Mucosa of gallbladder (tissue), 1 donor: ENCODE data around the gene SCN10A. TPM values are rescaled to one million over a fixed set of nuclear protein-coding genes. Genes with fewer than 3 reads are reported as not detected.

Experiments used
- DNase-seq: peaks from one replicate; pipeline ENCODE4 v3.0.0-alpha.2; 2020; ENCODE audit warnings: low spot score
- total RNA-seq: library from RNA; stranded (reverse); gene quantifications from one replicate; pipeline ENCODE4 v1.2.1, GENCODE V29; 2021
- donor health status: DM: no; HTN: no; CAD: no.

SCN10A gene
- total RNA-seq, 1 donor from 2014 or later = not detected

DNA sequence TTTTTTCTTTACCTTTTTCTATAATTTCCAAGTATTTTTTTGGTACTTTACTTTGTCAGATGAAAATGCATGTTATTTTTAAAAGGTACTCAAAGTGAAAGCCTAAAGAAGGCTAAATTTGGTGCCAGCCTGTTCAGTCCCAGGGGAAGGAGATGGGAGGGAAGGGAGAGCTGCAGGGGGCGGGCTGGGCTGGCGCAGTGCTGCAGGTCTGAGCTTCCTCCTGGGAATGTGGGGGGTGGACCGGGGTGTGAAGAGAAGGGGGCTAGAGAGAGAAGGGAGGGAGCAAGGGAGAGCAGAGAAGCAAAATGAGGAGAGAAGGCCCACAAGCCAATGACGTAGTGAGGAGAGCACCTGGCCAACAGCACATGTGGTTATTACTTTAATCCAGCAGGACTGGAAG is 95.6 kb downstream of the SCN10A start:
- DNase-seq = no peak

DNA sequence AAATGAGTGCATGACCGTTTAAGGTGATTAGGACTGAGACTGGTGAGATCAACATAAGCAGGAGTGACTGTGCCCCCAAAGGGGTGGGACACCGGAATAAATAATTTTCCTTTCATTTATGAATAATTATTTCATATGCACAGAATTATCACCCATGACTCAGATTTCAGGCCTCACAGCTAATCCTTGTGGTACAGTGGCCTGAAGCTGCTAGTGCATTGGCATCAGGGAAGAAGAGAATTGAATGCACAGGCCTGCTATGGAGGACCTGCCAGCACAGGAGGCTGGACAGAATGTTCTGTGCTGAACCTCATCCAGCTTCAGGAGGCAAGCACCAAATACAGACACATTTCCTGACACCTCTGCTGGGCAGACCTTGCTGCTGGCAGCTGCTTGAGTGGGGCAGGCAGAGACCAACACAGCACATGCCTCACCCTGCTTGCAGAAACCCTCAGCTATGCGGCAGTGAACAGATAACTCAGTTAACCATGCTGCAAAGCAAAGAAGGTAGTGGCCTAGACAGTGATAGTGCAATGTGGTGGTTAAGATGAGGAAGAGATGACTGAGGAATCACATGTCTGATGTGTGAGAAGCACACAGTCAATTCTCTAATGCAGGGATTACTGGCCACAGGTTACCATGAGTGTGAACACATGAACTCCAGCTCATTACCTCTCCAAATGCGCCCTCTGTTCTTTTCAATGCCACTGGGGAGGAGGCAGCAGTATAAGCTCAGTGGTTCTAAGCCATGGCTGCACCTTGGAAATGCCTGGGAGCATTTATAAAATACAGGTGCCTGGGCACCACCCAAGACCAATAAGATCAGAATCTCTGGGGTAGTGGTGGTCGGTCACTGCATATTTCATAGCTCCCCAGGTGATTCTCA is 98.4 kb downstream of the SCN10A start:
- DNase-seq = no peak

- DNase-seq = no peak
These were observed 102.9 kb downstream of the SCN10A start for GRCh38 chr3:38713121-38713520.

DNA sequence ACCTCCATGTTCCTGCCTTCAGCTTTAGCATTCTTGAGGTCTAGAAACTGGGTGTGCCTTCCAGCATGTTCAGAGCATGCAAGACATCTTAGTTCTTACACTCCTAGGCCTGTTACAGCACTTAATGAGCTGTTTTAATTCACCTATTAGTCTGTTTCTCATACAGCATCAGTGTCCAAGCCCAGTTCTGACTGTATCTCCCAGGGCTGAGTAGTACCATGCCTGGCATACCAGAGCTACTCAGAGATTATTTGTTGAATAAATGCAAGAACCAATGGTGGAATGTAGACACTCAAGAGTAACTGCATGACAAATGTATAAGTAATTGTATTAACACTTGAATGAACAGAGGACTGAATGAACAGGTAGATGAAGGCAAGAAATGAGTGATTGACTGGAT is 104.7 kb downstream of the SCN10A start:
- no peak for DNase-seq

GRCh38 chr3:38707730-38708129 is 108.3 kb downstream of the SCN10A start:
- DNase-seq = no peak

- DNase-seq = no peak
These were observed 109.1 kb downstream of the SCN10A start for GRCh38 chr3:38706961-38707360.

GRCh38 chr3:38702231-38702630 is 113.8 kb downstream of the SCN10A start:
- no peak for DNase-seq

- DNase-seq = no peak
These were observed 117.3 kb downstream of the SCN10A start for GRCh38 chr3:38698760-38699159.

- no peak for DNase-seq
These were observed 118.0 kb downstream of the SCN10A start for GRCh38 chr3:38698061-38698460.

DNA sequence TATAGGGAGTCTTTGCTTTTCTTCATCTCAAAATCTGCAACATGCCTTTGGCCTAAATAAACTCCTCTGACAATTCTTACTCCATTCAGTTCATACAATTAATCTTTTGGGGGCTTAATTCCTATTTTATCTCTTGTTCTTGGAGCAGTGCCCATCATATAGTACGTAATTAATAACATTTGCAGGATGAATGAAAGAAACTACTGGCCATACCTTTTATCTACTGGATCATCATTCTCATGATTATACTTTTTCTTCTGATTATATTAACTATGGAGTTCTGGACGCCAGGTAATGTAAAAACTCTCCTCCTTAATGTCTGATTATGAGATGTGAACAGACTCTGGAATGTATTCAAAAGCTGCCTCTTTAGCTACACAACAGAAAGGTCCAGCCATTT is 120.0 kb downstream of the SCN10A start:
- DNase-seq = no peak

DNA sequence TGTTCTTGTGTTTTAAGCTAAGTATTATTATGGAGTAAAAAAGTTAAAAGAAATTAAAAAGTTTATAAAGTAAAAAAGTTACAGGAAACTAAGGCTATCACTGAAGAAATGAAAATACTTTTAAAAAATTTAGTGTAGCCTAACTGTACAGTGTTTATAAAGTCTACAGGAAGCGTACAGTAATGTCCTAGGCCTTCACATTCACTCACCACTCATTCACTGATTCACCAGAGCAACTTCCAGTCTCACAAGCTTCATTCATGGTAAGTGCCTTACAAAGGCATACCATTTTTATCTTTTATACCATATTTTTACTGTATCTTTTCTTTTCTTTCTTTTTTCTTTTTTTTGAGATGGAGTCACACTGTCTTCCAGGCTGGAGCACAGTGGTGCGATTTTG is 125.8 kb downstream of the SCN10A start:
- DNase-seq = no peak

DNA sequence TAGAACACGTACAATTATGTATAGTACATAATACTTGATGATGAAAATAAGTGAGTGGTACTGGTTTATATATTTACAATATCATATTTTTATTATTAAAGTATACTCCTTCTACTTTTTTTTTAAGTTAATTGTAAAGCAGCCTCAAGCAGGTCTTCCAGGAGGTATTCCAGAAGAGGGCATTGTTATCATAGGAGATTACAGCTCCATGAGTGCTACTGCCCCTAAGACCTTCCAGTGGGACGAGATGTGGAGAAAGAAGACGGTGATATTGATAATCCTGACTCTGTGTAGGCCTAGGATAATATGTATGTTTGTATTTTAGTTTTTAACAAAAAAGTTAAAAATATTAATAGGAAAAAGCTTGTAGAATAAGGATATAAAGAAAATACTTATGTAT is 126.2 kb downstream of the SCN10A start:
- DNase-seq = no peak

GRCh38 chr3:38689346-38689745 is 126.7 kb downstream of the SCN10A start:
- DNase-seq = no peak

GRCh38 chr3:38687321-38687720 is 128.7 kb downstream of the SCN10A start:
- DNase-seq = no peak

DNA sequence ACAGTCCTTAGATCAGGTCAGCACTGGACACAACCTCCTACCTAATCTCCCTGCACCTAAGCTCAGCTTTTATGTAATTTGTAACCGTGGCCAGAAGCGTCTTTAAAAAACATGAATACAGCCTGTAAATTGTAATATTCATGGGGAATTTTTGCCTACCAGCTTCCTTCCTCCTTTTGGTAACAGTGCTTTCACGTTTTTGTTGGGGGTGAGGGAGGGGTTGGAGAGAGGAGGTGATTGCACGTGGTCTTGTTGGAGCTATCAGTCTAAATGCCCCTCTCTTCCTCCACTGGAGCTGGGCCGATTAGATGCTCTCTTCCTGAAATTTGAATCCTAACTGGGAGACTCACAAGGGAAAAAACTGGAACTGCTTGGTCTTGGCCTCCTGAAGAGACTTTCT is 131.5 kb downstream of the SCN10A start:
- DNase-seq = no peak

DNA sequence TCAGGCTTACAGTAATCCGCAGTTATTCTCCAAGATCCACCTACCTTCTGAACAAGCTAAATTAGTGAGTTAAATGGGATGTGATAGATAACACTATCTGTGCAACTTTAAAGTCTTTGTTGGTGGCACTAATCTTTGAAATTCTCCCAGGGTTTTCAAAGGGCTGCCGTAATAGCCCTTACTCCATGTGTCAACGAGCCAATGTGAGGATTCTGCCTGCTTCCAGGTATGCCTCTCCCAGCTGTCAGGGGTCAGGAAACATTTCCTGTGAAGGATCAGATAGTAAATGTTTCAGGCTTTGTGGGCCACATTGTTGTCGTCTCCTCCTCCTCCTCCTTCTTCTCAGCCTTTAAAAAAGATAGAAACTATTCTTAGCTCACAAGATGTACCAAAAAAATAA is 146.3 kb downstream of the SCN10A start:
- no peak for DNase-seq

DNA sequence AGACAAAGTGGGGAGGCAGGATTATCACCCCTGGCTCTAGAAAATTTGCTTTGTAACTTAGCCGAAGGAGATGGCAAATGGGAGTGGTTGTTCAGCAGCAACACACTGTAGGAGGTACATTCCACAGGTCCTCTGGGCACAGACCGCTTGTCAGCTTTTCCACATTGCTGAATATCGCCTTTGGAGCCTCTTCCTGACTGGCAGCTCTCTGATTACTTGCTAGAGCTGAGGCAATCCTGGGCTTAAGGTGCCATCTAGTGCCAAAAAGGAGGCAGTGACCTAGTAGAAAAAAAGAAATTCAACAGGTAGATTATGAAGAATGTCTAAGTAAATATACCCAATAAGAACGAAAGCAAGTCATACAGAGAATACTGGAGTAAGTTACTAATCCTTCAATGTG is 153.5 kb downstream of the SCN10A start:
- DNase-seq = no peak

- no peak for DNase-seq
These were observed 157.2 kb downstream of the SCN10A start for GRCh38 chr3:38658841-38659240.

GRCh38 chr3:38657369-38657768 is 158.6 kb downstream of the SCN10A start:
- DNase-seq = no peak

DNA sequence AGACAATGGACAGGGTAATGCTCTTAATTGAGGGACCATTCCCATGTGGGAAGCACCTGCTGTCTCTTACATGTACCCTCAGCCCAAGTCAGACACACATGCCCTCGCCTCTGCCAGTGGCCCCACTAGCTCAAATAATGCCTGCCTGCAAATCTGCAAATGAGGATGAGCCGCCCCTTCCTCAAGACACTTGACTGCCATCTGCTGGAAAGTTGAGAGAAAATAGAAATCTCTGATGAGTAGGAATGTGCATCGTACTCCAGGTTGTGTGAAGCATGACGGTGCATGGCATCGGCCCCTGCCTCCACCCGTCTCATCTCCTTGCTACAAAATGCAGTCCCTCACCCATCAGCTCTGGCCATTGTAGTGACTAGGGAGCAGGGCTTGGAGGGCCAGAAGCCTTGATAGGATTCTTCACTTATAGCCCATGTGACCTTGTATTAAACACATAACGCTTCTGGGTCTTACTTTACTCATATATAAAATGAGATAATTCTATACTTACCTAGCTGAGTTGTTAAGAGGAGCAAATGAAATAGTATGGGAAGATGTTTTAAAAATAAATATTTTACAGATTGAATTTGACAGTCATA is 160.2 kb downstream of the SCN10A start:
- no peak for DNase-seq

DNA sequence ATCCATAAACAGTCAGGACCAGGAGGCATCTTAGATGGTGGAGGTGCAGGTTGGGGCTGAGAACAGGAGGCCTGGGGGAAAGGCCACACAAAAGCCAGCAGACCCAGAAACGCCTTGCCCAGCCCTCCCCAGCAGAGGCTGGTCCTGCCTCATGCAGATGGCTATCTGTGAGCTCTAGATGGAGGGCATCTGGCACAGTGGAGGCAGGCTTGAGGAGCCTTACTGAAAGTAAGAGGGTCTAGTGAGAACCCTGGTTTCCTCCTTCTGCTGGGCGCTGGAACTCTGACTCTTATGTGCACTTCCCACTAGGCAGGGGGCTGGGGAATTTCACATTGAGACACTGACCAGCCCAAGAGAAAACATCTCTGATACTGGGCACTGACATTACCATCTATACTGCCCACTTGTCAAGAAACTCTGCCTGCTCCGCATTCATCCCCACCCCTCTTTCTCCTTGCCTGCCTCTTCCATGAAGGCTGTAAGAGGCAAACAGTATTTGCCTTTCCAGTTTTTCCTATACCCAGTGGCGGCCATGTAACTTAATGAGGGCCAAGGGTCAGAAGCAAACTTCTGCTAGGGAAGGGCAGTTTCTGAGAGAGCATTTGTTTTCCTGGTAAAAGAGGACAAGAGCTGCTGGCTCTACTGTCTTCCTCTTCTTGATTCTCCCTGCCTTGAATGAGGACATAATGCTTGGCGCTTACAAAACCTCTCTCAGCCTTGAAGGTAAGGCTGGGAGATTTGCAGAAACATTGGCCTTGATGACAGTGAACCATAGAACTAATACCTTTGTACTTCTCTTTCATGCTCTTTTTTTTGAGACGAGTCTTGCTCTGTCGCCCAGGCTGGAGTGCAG is 162.1 kb downstream of the SCN10A start:
- no peak for DNase-seq

- no peak for DNase-seq
These were observed 163.1 kb downstream of the SCN10A start for GRCh38 chr3:38652934-38653333.
